Suprapubic skin (tissue), 4 donors: ENCODE results near the gene MICU1. TPM values are rescaled to one million over a fixed set of nuclear protein-coding genes. Genes with fewer than 3 reads are reported as not detected.

Experiments used
- DNase-seq, 2 donors: peaks; one replicate each; pipeline ENCODE4 v3.0.0-alpha.2; 2019; ENCODE audit warnings: low spot score in 2 of 2
- H3K27ac ChIP-seq: fragments of 200-600 bp; sonication (generic); one replicate; pipeline ENCODE4 v1.5.1; 2019
- H3K27me3 ChIP-seq: fragments of 200-600 bp; sonication (generic); one replicate; pipeline ENCODE4 v1.5.1; 2019
- H3K36me3 ChIP-seq: fragments of 200-600 bp; sonication (generic); one replicate; pipeline ENCODE4 v1.5.1; 2019
- H3K4me1 ChIP-seq: fragments of 200-600 bp; sonication (generic); one replicate; pipeline ENCODE4 v1.5.1; 2019
- H3K4me3 ChIP-seq: fragments of 200-600 bp; sonication (generic); one replicate; pipeline ENCODE4 v1.5.1; 2019; ENCODE audit warnings: mild to moderate bottlenecking
- H3K9me3 ChIP-seq: fragments of 200-600 bp; sonication (generic); one replicate; pipeline ENCODE4 v1.5.1; 2019
- CTCF ChIP-seq, 2 donors: fragments of 200-600 bp in 1 of 2; fragments of 450-650 bp in 1 of 2; sonication (generic) in 1 of 2; IDR thresholded peaks; one replicate each; pipeline ENCODE4 v1.5.1; 2016 to 2019; ENCODE audit warnings: antibody characterized with exemption in 2 of 2, mild to moderate bottlenecking in 1 of 2, moderate library complexity in 1 of 2
- EP300 ChIP-seq: sonication (generic); formaldehyde crosslinking; IDR thresholded peaks from one replicate; pipeline ENCODE4 v1.6.1; 2017; ENCODE audit warnings: antibody characterized with exemption
- POLR2A ChIP-seq, 2 donors: fragments of 450-650 bp; IDR thresholded peaks; one replicate each; pipeline ENCODE4 v1.6.1; 2017; ENCODE audit warnings: antibody characterized with exemption in 2 of 2, mild to moderate bottlenecking in 2 of 2, moderate library complexity in 2 of 2
- POLR2AphosphoS5 ChIP-seq, 3 donors: sonication (generic); formaldehyde crosslinking; IDR thresholded peaks; one replicate each; pipeline ENCODE4 v1.6.1; 2017; ENCODE audit warnings: antibody characterized with exemption in 3 of 3
- WGBS: methylation state at CpG from one replicate; pipeline ENCODE4 v1.1.5; 2018; 5-methylcytosine and 5-hydroxymethylcytosine counted together
- total RNA-seq, 4 donors: library from RNA; depleted of rRNA; stranded (reverse); fragments of >200 nt; gene quantifications; one replicate each; pipeline ENCODE4 v1.1.0, GENCODE V29; 2016

Gene MICU1
- total RNA-seq, 4 donors from 2014 or later, result 34.1 to 37.6 (median 35.6) TPM

GRCh38 chr10:72354356-72355213 is 271.3 kb downstream of the MICU1 start, which contains the start of gene DNAJB12:
TSS of gene DNAJB12 (minus strand) at chr10:72354919. CDS start at chr10:72354897, 22 bp downstream.
- H3K36me3 ChIP-seq, result no peaks in the 10 kb centered on the region
- TF ChIP-seq EP300 (no peak), POLR2A (IDR thresholded peaks at IDR 0.05) (peak; percentile 54 to 77), POLR2AphosphoS5 (IDR thresholded peaks at IDR 0.05) (peak in 2 of 3 donors; percentile 90 to 94)
- WGBS, result under 1% methylated on average over 44 of the region's 74 CpGs
- peak within 1 kb of the TSS; percentile 82 for H3K4me3 ChIP-seq
- H3K27ac ChIP-seq, result peak within 1 kb of the TSS; percentile 98
- no peaks in the 10 kb centered on the region for H3K9me3 ChIP-seq
- H3K4me1 ChIP-seq, result peaks cover 46% of the 10 kb centered on the region
- H3K27me3 ChIP-seq, result no peaks in the 10 kb centered on the region
- DNase-seq, result peak; percentile 93 to 94

GRCh38 chr10:72353965-72354355 is 271.9 kb downstream of the MICU1 start:
- H3K36me3 ChIP-seq, result no peaks in the 10 kb centered on the region
- peaks cover 51% of the 10 kb centered on the region for H3K4me1 ChIP-seq
- H3K27ac ChIP-seq, result peak overlapping the region; percentile 98
- peak overlapping the region; percentile 82 for H3K4me3 ChIP-seq
- TF ChIP-seq POLR2AphosphoS5 (IDR thresholded peaks at IDR 0.05) (no peak), EP300 (no peak), CTCF (IDR thresholded peaks at IDR 0.05) (no peak), POLR2A (IDR thresholded peaks at IDR 0.05) (no peak)
- H3K9me3 ChIP-seq, result no peaks in the 10 kb centered on the region
- WGBS, result 0% methylated on average over 14 of the region's 23 CpGs
- no peaks in the 10 kb centered on the region for H3K27me3 ChIP-seq
- DNase-seq, result peak in 1 of 2 donors; percentile 77

GRCh38 chr10:72353028-72353964 is 272.6 kb downstream of the MICU1 start:
- Histone ChIP-seq H3K27ac (peak overlapping the region; percentile 98), H3K4me1 (peaks cover 57% of the 10 kb centered on the region), H3K9me3 (no peaks in the 10 kb centered on the region), H3K27me3 (no peaks in the 10 kb centered on the region), H3K36me3 (peaks cover 5% of the 10 kb centered on the region), H3K4me3 (peak overlapping the region; percentile 82)
- DNase-seq, result no peak
- WGBS, result 41% methylated on average over 16 of the region's 18 CpGs
- TF ChIP-seq EP300 (no peak), POLR2A (IDR thresholded peaks at IDR 0.05) (no peak), POLR2AphosphoS5 (IDR thresholded peaks at IDR 0.05) (no peak), CTCF (IDR thresholded peaks at IDR 0.05) (no peak)

GRCh38 chr10:72351479-72351878 is 274.4 kb downstream of the MICU1 start:
- WGBS, result 90% methylated on average over 6 of the region's 6 CpGs

More at GRCh38 chr10:72351479-72351878, 274.4 kb downstream of the MICU1 start:
- Histone ChIP-seq H3K4me1 (peaks cover 69% of the 10 kb centered on the region), H3K27me3 (no peaks in the 10 kb centered on the region), H3K36me3 (peaks cover 15% of the 10 kb centered on the region), H3K4me3 (no peak overlapping the region), H3K27ac (peak overlapping the region; percentile 39), H3K9me3 (no peaks in the 10 kb centered on the region)
- TF ChIP-seq CTCF (IDR thresholded peaks at IDR 0.05) (no peak), POLR2A (IDR thresholded peaks at IDR 0.05) (no peak), EP300 (no peak), POLR2AphosphoS5 (IDR thresholded peaks at IDR 0.05) (no peak)
- no peak for DNase-seq
